ENCODE data around the gene ANKRD55.
"Not testable (repeated sequence)": the region's sequence is repeated elsewhere in the genome, so short reads cannot be mapped to it uniquely, and the experiment has no call there.

Gene ANKRD55

GRCh38 chr5:56166671-56167385 lies 66.3 kb downstream of the ANKRD55 start:
- no peak for DNase-seq

DNA sequence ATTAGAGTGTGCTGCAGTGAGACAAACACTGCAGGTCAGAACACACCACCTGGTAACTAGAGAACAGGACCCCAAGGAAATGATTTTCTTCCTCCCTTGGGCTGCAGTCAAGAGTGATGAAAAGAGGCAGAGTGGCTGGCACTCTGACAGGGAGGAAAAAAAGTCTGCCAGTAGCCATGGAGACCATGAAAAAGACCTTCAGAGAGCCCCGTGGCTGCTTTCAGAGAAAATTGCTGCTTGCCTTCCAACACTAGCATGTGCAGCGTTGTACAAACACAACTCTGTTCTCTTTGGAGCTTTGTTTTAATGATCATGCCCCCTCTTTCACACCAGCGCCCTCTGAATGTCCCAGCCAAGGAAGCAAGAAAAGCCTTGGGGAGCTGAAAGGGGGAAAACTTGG lies 68.8 kb downstream of the ANKRD55 start:
- no peak for DNase-seq

- no peak for DNase-seq
These were observed 71.2 kb downstream of the ANKRD55 start for GRCh38 chr5:56161927-56162326.

DNA sequence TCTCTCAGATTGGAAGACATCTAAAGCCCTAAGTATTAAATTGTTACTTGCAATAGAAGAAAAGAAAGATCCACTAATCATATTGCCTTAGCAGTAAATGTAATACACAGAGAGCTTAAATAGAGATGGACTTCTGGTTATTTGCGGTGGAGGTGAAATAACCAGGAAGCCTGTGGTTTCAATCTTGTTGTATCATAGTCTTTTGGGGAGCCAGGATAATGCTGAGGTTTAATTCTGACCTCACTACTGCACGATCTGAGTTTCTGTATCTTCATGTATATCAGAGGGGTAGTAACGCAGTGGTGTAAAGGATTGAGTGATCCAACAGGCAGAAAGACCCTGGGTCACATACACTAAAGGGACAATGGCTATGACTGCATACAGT lies 71.7 kb downstream of the ANKRD55 start:
- no peak for DNase-seq

- no peak for DNase-seq
These were observed 72.2 kb downstream of the ANKRD55 start for GRCh38 chr5:56160723-56161438.

DNA sequence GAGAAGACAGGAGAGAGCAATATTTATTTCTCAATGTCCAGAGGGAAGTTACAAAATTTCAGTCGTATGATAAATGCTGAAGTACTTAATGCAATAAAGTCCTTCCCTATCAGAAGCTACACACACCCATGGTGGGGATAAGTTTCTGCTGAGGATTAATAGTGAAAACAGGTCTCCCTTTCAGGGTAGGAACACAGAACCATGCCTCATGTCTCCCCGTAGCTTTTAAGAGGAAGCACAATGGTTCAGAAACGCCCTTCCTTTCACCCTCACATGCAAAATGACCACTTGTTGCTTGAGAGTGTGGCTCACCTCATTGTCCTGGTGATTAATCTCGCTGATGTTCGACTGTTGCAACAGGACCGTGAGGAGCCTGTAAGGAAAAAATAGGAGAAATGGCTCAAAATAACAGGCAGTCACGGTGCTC lies 73.6 kb downstream of the ANKRD55 start:
- DNase-seq, result no peak

DNA sequence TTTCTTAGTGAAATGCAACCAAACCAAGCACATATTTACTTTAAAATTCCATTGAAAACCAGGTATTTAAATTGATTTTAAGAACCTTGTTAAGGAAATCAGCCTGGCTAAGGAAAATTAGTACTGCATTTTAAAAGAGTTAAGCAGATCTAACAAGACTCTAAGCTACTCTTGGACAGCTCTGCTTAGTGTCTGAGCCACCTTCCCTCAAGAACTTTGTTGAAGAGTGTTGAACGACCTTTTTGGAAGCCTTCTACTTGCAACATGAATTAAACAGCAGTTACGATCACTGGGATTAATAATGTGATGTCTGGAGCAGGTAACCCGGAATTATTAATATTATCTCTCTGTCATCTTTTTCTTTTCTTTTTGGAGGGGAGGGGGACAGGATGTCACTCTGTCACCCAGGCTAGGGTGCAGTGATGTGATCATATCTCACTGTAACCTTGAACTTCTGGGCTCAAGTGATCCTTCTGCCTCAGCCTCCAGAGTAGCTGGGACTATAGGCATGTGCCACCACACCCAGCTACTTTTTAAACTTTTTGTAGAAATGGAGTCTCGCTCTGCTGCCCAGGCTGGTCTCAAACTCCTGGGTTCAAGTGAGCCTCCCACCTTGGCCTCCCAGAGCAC lies 74.7 kb downstream of the ANKRD55 start:
- DNase-seq, result no peak

- not testable (repeated sequence) for DNase-seq
These were observed 75.9 kb downstream of the ANKRD55 start for GRCh38 chr5:56157191-56157621.

DNA sequence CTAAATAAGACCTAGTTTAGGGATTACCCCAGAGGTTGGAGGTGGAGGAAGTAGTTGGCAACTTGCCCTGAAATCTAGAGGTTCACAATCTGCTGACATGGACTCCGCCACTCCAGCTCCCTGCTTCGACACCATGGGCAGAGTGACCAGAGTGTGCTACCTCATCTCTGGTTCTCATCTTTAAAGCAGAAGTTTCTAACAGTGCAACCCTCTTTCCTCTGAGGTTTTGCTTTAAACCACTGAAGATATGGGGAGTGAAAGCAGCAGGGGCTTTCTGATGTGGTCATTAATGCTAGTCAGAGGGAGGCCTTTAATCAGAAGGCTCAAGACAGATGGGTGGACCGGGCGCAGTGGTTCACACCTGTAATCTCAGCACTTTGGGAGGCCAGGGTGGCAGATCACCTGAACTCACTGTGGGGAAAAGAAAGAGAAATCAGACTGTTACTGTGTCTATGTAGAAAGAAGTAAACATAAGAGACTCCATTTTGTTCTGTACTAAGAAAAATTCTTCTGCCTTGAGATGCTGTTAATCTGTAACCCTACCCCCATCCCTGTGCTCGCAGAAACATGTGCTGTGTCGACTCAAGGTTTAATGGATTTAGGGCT lies 76.4 kb downstream of the ANKRD55 start:
- not testable (repeated sequence) for DNase-seq

DNA sequence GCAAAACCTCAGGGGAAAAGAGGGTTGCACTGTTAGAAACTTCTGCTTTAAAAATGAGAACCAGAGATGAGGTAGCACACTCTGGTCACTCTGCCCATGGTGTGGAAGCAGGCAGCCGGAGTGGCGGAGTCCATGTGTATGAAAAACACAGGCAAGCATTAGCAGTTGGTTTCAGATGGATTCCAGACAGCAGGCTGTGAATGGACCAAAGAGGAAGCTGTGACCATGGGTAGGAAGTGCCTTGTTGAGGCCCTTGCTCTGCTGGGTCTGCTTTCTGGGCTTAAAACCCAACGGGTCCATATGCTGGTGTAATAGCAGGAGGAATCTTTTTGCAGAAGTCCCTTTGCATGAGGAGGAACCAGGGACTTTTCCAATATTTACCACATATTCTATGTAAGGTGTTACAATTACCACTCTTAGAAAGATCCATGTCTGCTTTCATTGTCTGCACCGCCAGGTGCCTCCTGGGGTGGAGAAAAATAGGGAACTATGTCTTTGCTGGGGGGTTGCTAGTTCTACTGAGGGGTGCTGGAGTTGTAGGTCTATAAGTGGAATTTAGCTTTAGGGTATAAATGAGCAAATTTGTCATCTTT lies 77.0 kb downstream of the ANKRD55 start:
- DNase-seq, result no peak

DNA sequence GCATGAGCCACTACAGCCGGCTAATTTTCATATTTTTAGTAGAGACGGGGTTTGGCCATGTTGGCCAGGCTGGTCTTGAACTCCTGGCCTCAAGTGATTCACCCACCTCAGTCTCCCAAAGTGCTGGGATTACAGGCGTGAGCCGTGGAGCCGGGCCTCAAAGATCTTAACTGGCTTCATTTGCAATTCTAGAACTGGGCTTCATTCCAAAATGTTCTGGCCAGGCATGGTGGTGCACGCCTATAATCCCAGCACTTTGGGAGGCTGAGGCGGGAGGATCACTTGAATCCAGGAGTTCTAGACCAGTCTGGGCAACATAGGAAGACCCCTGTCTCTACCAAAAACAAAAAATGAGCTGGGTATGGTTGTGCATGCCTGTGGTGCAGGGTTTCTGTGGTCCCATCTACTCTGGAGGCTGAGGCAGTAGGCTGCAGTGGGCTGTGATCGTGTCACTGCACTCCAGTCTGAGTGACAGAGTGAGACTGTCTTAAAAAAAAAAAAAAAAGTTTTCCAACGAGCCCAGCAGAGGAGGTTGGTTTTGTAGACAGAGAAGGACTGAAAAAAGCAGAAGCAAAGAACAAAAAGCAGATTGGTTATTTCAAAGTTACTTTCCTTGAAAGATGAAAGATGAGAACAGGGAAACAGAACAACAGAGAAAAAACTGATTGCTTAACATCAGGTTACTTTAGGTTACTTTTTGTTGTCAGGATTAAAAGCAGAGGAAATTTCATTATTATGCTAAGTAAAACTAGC lies 78.2 kb downstream of the ANKRD55 start:
- DNase-seq, result no peak

DNA sequence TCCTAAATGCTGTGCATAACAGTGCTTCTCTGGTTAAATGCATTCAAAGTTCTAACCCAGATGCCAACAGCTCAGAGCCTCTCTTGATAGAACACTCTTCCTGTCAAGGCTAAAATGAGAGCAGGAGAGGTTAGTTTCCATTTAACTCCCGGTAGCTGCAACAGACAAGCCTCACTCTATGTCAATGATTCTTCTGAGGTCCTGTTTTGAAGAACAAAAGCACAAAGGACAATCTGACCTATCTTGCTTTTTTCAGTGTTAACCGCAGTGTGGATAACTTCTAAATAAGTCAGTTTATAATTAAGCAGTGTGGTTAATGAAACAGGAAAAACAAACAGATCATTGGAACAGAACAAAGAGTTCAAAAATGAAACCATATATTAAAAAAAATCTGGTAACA lies 80.7 kb downstream of the ANKRD55 start:
- DNase-seq, result no peak

- DNase-seq, result not testable (repeated sequence)
These were observed 82.4 kb downstream of the ANKRD55 start for GRCh38 chr5:56150756-56151155.

DNA sequence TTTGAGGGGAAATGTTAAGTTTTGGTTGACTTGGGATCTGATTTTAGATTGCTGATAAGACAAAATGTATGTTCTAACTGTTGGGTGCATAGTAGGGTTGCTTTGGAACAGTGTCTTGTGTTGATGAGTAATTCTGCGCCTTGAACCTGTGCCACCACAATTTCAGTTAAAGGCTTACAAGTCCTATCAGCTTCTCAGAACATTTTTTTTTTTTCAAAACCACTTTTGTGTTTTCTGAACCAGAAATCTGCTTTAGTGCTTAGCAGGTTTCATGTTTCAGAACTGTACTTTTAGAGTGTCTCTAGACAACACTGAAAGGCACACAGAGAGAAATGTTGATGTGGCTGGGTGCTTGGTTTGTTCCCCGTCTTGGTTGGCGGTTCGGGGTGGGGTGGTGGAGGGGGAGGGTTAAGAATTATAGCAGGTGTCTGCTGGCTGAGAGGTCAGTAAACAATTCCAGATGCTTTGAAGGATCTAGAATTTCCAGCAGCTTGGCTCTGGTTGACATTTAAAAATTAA lies 84.6 kb downstream of the ANKRD55 start:
- peak; percentile 49 for DNase-seq

DNA sequence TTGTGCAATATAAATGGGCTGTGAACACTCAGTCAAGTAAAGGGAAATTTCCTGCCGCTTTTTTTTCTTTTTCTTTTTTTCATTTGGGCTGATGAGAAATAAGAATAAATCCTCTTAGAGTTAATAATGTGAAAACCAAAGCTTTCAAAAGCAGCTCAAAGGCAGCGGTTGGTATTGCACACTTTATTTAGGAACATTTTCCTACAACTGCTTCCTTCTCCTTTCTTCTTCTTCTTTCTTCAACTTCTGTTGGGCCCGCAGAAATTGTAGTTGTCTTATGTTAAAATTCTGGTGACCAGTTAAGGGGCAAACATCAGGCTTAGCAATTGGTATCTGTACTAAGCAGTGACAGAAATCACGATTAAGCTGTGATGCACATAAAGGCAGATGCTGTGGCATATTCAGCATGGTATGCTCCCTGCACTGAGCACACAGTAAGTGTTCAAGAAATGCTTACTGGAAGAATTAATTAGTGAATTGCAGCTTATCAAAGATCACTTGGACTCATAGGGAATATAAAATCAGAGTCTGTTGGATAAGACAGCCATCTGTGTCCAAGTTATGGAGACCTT lies 85.4 kb downstream of the ANKRD55 start:
- DNase-seq, result no peak

- DNase-seq, result no peak
These were observed 86.0 kb downstream of the ANKRD55 start for GRCh38 chr5:56147106-56147505.

DNA sequence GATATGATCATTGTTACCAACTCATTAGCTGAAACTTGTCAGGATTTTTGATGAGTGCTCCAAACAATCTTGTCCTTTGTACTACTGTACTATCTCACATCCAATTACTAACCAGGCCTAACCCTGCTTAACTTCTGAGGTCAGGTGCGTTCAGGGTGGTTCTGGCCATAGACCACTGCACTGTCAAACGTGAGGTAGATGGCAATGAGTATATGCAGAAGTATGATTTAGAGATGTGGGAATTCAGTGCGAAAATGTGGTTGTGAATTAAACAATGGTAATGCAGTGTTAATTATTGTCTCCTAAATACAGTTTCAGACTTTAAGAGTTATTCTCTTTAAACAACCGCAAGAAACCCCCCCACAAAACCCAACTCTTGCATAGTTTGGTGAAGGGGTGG lies 86.5 kb downstream of the ANKRD55 start:
- DNase-seq, result no peak

DNA sequence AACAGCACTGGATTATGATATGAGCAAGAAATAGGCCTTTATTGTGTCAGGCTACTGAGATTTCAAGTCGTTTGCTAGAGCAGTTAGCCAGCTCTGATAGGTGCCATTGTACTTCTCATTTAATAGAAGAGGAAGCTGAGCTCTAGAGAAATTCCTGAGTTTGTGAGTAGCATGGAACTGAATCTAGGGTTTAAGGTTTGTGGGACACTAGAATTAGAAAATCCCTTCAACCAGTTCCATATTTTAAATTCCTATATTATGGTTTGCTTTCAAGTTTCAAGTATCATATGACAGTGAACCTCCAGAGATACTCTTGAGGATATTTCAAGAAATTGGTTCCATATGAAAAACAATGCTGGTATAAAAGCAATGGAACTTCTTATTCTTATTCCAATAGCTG lies 87.6 kb downstream of the ANKRD55 start:
- no peak for DNase-seq

GRCh38 chr5:56145106-56145505 lies 88.0 kb downstream of the ANKRD55 start:
- no peak for DNase-seq

- no peak for DNase-seq
These were observed 88.9 kb downstream of the ANKRD55 start for GRCh38 chr5:56144211-56144610.

GRCh38 chr5:56143373-56143714 lies 89.8 kb downstream of the ANKRD55 start:
- DNase-seq, result no peak
